Lung (tissue), 12 donors: ENCODE measurements around the gene L3MBTL1. TPM values are rescaled to one million over a fixed set of nuclear protein-coding genes. Genes with fewer than 3 reads are reported as not detected.

Experiments used
- ATAC-seq: fragments of 200-7000 bp; cut with Tn5 transposase; one replicate; pipeline ENCODE4 v1.9.1; 2020; ENCODE audit warnings: moderate number of reproducible peaks; ENCODE audit not compliant: insufficient read depth, low FRiP score
- DNase-seq, 3 donors: peaks; one replicate each; pipeline ENCODE4 v3.0.0-alpha.2; 2013 to 2017
- H3K27ac ChIP-seq, 2 donors: one replicate each; pipeline ENCODE4 v1.5.1; 2013; ENCODE audit warnings: mild to moderate bottlenecking in 2 of 2, moderate library complexity in 2 of 2, control low read depth in 1 of 2, inconsistent platforms in 1 of 2, low read depth in 1 of 2, low read length in 1 of 2
- H3K27me3 ChIP-seq, 3 donors: one replicate each; pipeline ENCODE4 v1.5.1; 2013; ENCODE audit warnings: low read length in 2 of 3; ENCODE audit not compliant: control insufficient read depth in 3 of 3, insufficient read depth in 3 of 3
- H3K36me3 ChIP-seq, 4 donors: one replicate each; pipeline ENCODE4 v1.5.1; 2013; ENCODE audit warnings: low read length in 4 of 4, mild to moderate bottlenecking in 1 of 4, moderate library complexity in 1 of 4; ENCODE audit not compliant: control insufficient read depth in 4 of 4, insufficient read depth in 4 of 4
- H3K4me1 ChIP-seq, 5 donors: one replicate each; pipeline ENCODE4 v1.5.1; 2013; ENCODE audit warnings: low read length in 5 of 5, mild to moderate bottlenecking in 2 of 5, moderate library complexity in 1 of 5; ENCODE audit not compliant: control insufficient read depth in 5 of 5, insufficient read depth in 5 of 5
- H3K4me3 ChIP-seq: one replicate; pipeline ENCODE4 v1.5.1; 2013; ENCODE audit warnings: mild to moderate bottlenecking, control low read depth, moderate library complexity
- H3K9ac ChIP-seq, 2 donors: one replicate each; pipeline ENCODE4 v1.5.1; 2013; ENCODE audit warnings: low read length in 2 of 2, control low read depth in 1 of 2; ENCODE audit not compliant: insufficient read depth in 1 of 2
- H3K9me3 ChIP-seq, 4 donors: one replicate each; pipeline ENCODE4 v1.5.1; 2013; ENCODE audit warnings: low read length in 3 of 4, mild to moderate bottlenecking in 1 of 4, moderate library complexity in 1 of 4; ENCODE audit not compliant: control insufficient read depth in 4 of 4, insufficient read depth in 3 of 4
- CTCF ChIP-seq: IDR thresholded peaks from 2 replicates; pipeline ENCODE4 v1.5.1; 2012; ENCODE audit warnings: mild to moderate bottlenecking; ENCODE audit errors: control extremely low read depth, extremely low read depth
- WGBS, 2 donors: extraction: QIAGEN DNeasy Blood & Tissue Kit; methylation state at CpG; one replicate each; pipeline ENCODE4 v1.1.7; 2013; 5-methylcytosine and 5-hydroxymethylcytosine counted together
- polyA plus RNA-seq, 2 donors: library from polyadenylated mRNA; stranded (reverse); fragments of 200-250 nt; gene quantifications; one replicate each; pipeline ENCODE4 v1.2.1, GENCODE V29; 2013
- total RNA-seq, 2 donors: library from RNA; depleted of rRNA in 1 of 2; stranded (reverse); fragments of >200 nt in 1 of 2; gene quantifications; one replicate each; pipeline ENCODE4 v1.2.1, GENCODE V29; 2014 to 2021
- donor health status: control.
- donor health status: control.
- donor health status: Bipolar disorder and iron deficiency.
- donor health status: healthy.
- donor health status: DM: yes; HTN: yes; CAD: no.

Gene L3MBTL1
- total and polyA plus RNA-seq, 4 donors = 1.7 to 18.6 (median 6.6) TPM

GRCh38 chr20:43544501-43544900 lies 37.0 kb downstream of the L3MBTL1 start:
- Histone ChIP-seq H3K36me3 (peaks cover 0 to 3% (median 1%) of the 10 kb centered on the region in 4 donors), H3K4me3 (no peak overlapping the region), H3K9me3 (peaks cover 0 to 4% (median 2%) of the 10 kb centered on the region in 4 donors), H3K27me3 (no peaks in the 10 kb centered on the region), H3K27ac (no peak overlapping the region), H3K9ac (no peak overlapping the region), H3K4me1 (no peaks in the 10 kb centered on the region)
- ATAC-seq (no peak), DNase-seq (no peak)
- WGBS, 2 donors = 88 to 89% methylated on average over 9 of the region's 9 CpGs
- no peak for TF ChIP-seq CTCF

- DNase-seq (no peak), ATAC-seq (no peak)
- H3K9me3 ChIP-seq = peaks cover 0 to 4% (median 2%) of the 10 kb centered on the region in 4 donors
- no peaks in the 10 kb centered on the region for H3K27me3 ChIP-seq
- peaks cover 0 to 13% (median 4%) of the 10 kb centered on the region in 5 donors for H3K4me1 ChIP-seq
- H3K4me3 ChIP-seq = no peak overlapping the region
- peaks cover 0 to 3% (median 0%) of the 10 kb centered on the region in 4 donors for H3K36me3 ChIP-seq
- 89 to 90% methylated on average over 4 of the region's 4 CpGs for WGBS, 2 donors
- no peak overlapping the region for H3K9ac ChIP-seq
- H3K27ac ChIP-seq = no peak overlapping the region
- no peak for TF ChIP-seq CTCF
Measured at GRCh38 chr20:43545837-43546578, 38.5 kb downstream of the L3MBTL1 start.

GRCh38 chr20:43548273-43548880 lies 40.9 kb downstream of the L3MBTL1 start:
- Histone ChIP-seq H3K4me3 (no peak overlapping the region), H3K36me3 (peaks cover 0 to 3% (median 0%) of the 10 kb centered on the region in 4 donors), H3K9ac (no peak overlapping the region), H3K4me1 (peaks cover 0 to 15% (median 4%) of the 10 kb centered on the region in 5 donors), H3K27me3 (no peaks in the 10 kb centered on the region), H3K9me3 (peaks cover 0 to 4% (median 2%) of the 10 kb centered on the region in 4 donors), H3K27ac (no peak overlapping the region)
- WGBS, 2 donors = 68 to 72% methylated on average over 5 of the region's 5 CpGs
- DNase-seq = no peak
- TF ChIP-seq CTCF = no peak
- no peak for ATAC-seq
